ENCODE results near the gene LIN52.

GRCh38 chr14:74064883-74065282 lies 19.9 kb upstream of the LIN52 start:
- TF ChIP-seq CTCF (IDR thresholded peaks at IDR 0.05) (no peak), POLR2AphosphoS5 (IDR thresholded peaks at IDR 0.05; ENCODE audit: insufficient read depth in 1 of 2, low read depth in 1 of 2) (no peak), POLR2A (IDR thresholded peaks at IDR 0.05) (no peak)
